ENCODE results near the gene REEP6.

DNA sequence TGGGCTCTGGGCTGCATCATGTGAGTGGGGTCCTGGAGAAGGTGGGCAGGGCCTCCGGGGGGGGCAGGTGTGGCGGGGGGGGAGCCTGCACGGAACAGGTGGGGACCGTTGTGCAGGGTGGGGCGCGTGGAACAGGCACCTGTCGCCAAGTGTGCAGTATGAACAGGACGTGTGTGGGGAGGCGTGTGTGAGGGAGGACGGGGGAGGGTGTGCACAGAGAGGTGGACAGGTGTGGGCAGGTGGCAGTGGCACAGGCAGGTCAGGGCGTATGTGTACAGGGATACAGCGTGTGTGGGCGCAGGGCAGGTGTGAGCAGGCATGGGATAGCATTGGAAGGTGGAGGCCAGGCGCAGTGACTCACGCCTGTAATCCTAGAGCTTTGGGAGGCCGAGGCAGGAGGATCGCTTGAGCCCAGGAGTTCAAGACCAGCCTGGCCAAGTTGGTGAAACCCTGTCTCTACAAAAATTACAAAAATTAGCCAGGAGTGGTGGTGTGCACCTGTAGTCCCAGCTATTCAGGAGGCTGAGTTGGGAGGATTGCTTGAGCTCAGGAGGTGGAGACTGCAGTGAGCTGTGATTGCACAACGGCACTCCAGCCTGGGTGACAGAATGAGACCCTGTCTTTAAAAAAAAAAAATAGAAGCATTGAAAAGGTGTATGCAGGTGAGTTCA is 36.1 kb downstream of the REEP6 start:
- TF ChIP-seq POLR2A (IDR thresholded peaks at IDR 0.05; ENCODE audit: low read depth, low read length): no peak
- TF ChIP-seq POLR2AphosphoS5 (IDR thresholded peaks at IDR 0.05; ENCODE audit: low read depth, low read length): no peak
- no peak for TF ChIP-seq TAF1 (IDR thresholded peaks at IDR 0.05; ENCODE audit: borderline replicate concordance, low read depth, low read length)

All from GM12892 (cell line).